Activated B cell treated with CpG ODN at 0.5 μM for 24 hours (primary cell): Measurements from ENCODE around the gene UHRF1. TPM values are rescaled to one million over a fixed set of nuclear protein-coding genes. Genes with fewer than 3 reads are reported as not detected.
"Not testable (repeated sequence)": the region's sequence is repeated elsewhere in the genome, so short reads cannot be mapped to it uniquely, and the experiment has no call there.

ENCODE experiments used
- ATAC-seq: fragments of 200-7000 bp; cut with Tn5 transposase; one replicate; pipeline ENCODE4 v1.10.0; 2021; ENCODE audit warnings: low read depth, mild to moderate bottlenecking, moderate library complexity
- CTCF ChIA-PET: fragments of 350-600 bp; sonication (Branson Sonifier 250); formaldehyde crosslinking; loops from one replicate; lab custom pipeline; 2021; ENCODE audit warnings: antibody characterized with exemption; lab: Charles Lee
- POLR2A ChIA-PET: fragments of 350-600 bp; sonication (Branson Sonifier 250); formaldehyde crosslinking; loops from one replicate; lab custom pipeline; 2021; ENCODE audit warnings: antibody characterized with exemption; lab: Charles Lee
- DNase-seq: peaks from one replicate; pipeline ENCODE4 v3.0.0; 2022
- H3K27ac Mint-ChIP-seq: one replicate; pipeline ENCODE4 v1.8.0; 2020; ENCODE audit warnings: mixed read lengths
- H3K27me3 Mint-ChIP-seq: one replicate; pipeline ENCODE4 v1.8.0; 2021; ENCODE audit warnings: mixed read lengths
- H3K36me3 Mint-ChIP-seq: one replicate; pipeline ENCODE4 v1.8.0; 2021; ENCODE audit warnings: low read depth, mixed read lengths
- H3K4me1 Mint-ChIP-seq: one replicate; pipeline ENCODE4 v1.8.0; 2021; ENCODE audit warnings: mixed read lengths
- H3K4me3 Mint-ChIP-seq: one replicate; pipeline ENCODE4 v1.8.0; 2020; ENCODE audit warnings: mild to moderate bottlenecking, mixed read lengths
- H3K9me3 Mint-ChIP-seq: one replicate; pipeline ENCODE4 v1.8.0; 2020; ENCODE audit warnings: mixed read lengths
- intact Hi-C: fragments of 100-400 bp; cut with micrococcal nuclease; formaldehyde crosslinking; loops from one replicate; pipeline ENCODE4 v1.15.1; 2024
- total RNA-seq: library from RNA; stranded (reverse); gene quantifications from 2 replicates; pipeline ENCODE4 v1.2.3, GENCODE V29; 2022
- TF ChIP-seq, protein P1 (sequence below): fragments of 200-600 bp; IDR thresholded peaks from one replicate; pipeline ENCODE4 v1.8.0; 2022; ENCODE audit warnings: antibody characterized with exemption, mild to moderate bottlenecking

The UHRF1 gene
- total RNA-seq, 1 donor from 2014 or later = 7.8 TPM

DNA sequence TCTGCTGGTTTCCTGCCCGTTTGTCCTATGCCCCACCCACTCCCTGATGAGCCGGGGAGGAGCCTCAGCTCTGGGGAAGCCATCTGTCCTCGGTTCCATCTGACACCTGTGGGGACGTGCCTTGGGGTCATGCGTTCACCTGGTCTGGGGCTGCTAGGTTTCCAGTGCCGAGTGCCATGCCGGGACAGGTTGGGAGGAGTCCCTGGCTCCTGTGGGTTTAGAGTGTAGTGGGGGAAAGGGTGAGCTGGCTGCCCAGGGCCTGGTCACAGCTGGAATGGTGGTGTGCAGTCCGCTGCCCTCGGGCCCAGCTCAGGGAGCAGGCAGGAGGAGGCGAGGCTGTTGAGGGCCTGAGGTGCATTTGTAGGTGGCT, 62.1 kb downstream of the UHRF1 start:
- no peaks in the 10 kb centered on the region for H3K9me3 Mint-ChIP-seq
- no peaks in the 10 kb centered on the region for H3K27me3 Mint-ChIP-seq
- DNase-seq (no peak), ATAC-seq (no peak)
- TF ChIP-seq, protein P1, sequence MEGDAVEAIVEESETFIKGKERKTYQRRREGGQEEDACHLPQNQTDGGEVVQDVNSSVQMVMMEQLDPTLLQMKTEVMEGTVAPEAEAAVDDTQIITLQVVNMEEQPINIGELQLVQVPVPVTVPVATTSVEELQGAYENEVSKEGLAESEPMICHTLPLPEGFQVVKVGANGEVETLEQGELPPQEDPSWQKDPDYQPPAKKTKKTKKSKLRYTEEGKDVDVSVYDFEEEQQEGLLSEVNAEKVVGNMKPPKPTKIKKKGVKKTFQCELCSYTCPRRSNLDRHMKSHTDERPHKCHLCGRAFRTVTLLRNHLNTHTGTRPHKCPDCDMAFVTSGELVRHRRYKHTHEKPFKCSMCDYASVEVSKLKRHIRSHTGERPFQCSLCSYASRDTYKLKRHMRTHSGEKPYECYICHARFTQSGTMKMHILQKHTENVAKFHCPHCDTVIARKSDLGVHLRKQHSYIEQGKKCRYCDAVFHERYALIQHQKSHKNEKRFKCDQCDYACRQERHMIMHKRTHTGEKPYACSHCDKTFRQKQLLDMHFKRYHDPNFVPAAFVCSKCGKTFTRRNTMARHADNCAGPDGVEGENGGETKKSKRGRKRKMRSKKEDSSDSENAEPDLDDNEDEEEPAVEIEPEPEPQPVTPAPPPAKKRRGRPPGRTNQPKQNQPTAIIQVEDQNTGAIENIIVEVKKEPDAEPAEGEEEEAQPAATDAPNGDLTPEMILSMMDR = no peak
- POLR2A ChIA-PET = interaction anchor here (0.6 to 1.0 kb wide), 2 partner anchors 55 to 72 kb away, joined by 3 read pairs; no protein-coding TSS in a partner anchor
- H3K4me3 Mint-ChIP-seq = peak overlapping the region; percentile 88
- H3K27ac Mint-ChIP-seq = no peak overlapping the region
- H3K4me1 Mint-ChIP-seq = peaks cover 43% of the 10 kb centered on the region
- intact Hi-C loops = no loop called here
- CTCF ChIA-PET = no interaction called here
- peaks cover 14% of the 10 kb centered on the region for H3K36me3 Mint-ChIP-seq

DNA sequence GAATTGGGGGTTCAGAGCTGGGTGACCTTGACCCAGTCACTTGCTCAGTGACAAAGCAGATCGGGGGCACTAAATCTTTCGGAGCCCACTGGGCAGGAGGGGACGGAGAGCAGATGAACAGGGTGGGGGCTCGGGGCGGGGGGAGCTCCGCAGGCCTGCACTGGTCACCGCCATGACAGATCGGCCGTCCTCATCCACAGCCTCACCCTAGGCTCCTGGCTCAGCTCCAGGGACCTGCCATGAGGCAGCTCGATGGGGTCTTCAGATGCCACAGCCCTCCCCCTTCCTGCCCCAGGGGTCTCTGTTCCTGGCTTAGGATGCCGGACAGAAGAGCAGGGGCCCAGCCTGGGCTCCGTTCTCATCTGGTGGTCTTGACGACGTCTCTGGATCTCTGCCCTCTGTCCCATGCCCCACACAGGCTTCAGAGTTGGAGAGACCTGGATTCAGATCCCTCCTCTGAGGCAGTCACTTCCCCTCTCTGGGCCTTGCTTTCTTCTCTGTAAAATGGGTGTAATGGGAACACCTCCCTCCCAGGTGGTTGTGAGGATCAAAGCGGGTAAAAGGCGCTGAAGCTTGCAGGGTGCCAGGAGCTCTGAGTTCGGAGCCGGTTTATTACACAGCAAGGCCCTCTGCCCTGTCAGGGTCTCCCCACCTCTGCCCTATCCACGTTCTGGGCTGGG, 62.7 kb downstream of the UHRF1 start:
- no peaks in the 10 kb centered on the region for H3K9me3 Mint-ChIP-seq
- TF ChIP-seq, protein P1 = no peak
- CTCF ChIA-PET = interaction anchor here (0.9 kb wide), 1 partner anchor 120 kb away, joined by 3 read pairs; no protein-coding TSS in a partner anchor
- no peak overlapping the region for H3K27ac Mint-ChIP-seq
- DNase-seq = no peak
- no peak for ATAC-seq
- intact Hi-C loops = no loop called here
- H3K4me1 Mint-ChIP-seq = peaks cover 48% of the 10 kb centered on the region
- peak overlapping the region; percentile 88 for H3K4me3 Mint-ChIP-seq
- H3K27me3 Mint-ChIP-seq = no peaks in the 10 kb centered on the region
- POLR2A ChIA-PET = interaction anchor here (0.6 to 1.0 kb wide), 2 partner anchors 73 to 746 kb away, joined by 3 to 4 read pairs; no protein-coding TSS in a partner anchor
- peaks cover 17% of the 10 kb centered on the region for H3K36me3 Mint-ChIP-seq

DNA sequence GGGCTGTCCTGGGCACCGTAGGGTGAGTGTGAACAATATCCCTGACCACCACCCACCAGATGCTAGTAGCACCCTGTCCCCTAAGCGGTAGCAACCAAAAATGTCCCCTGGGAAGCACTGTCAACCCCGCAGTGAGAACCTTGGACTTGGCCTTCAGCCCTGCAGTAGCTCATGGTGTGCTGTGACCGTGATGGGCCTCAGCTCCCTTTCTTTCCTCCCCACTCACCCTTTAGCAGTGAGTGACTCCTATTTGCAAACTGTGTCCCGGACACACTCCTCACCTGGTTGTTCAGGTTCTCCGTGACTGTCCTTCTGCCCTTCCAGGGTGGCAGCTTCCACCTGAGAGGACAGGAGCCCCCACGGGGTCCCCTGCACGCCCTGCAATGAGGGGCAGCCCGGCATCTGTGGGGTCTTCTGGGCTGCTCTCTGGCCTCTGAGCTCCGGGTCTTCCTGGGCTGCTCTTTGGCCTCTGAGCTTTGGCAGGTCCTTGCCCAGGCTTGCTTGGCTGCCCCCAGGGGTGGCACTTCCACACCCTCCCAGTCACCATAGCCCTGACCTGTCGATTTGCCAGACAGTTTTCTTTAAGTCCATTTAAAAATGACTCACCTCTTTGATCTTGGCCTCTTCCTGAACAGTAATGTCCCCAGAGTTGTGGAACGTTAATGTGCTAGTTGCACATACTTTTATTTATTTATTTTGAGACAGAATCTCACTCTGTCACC, 63.4 kb downstream of the UHRF1 start:
- Mint-ChIP-seq H3K4me1 (peaks cover 55% of the 10 kb centered on the region), H3K4me3 (no peak overlapping the region), H3K36me3 (peaks cover 23% of the 10 kb centered on the region), H3K27ac (no peak overlapping the region), H3K9me3 (no peaks in the 10 kb centered on the region), H3K27me3 (no peaks in the 10 kb centered on the region)
- intact Hi-C loops = no loop called here
- ChIA-PET CTCF (interaction anchor here (0.9 kb wide), 1 partner anchor 121 kb away, joined by 3 read pairs; no protein-coding TSS in a partner anchor), POLR2A (interaction anchor here (0.6 kb wide), 3 partner anchors 59 to 745 kb away, joined by 3 to 10 read pairs (median 4); no protein-coding TSS in a partner anchor)
- DNase-seq (no peak), ATAC-seq (no peak)
- TF ChIP-seq, protein P1 = no peak

DNA sequence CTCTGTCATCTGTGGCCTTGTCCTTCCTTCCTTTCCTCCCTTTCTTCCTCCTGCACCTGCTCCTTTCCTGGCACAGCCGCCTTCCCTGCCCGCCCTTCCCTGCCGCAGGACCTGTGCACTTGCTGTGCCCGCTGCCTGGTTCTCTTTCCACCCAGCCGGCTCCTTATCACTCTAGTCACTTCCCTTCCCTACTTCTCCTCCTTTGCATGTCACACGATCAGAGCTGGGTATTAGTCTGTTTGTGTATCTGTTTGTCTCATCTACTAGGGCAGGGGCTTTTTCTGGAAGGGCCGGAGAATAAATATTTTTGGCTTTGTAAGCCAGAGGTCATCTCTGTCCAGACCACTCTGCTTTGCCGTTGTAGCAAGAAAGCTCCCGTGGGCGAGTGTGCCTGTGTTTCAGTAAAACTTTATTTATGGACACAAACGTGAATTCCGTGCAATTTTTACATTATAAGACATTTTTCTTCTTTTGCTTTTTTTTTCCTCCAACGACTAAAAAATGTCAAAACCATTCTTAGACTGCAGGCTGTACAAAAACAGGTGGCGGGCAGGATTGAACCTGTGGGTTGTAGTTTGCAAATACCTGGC, 65.7 kb downstream of the UHRF1 start:
- Mint-ChIP-seq H3K27ac (no peak overlapping the region), H3K4me1 (peaks cover 62% of the 10 kb centered on the region), H3K9me3 (no peaks in the 10 kb centered on the region), H3K36me3 (peaks cover 27% of the 10 kb centered on the region), H3K27me3 (no peaks in the 10 kb centered on the region), H3K4me3 (no peak overlapping the region)
- DNase-seq (no peak), ATAC-seq (no peak)
- ChIA-PET CTCF (interaction anchor here (0.7 kb wide), 1 partner anchor 703 kb away, joined by 3 read pairs; no protein-coding TSS in a partner anchor), POLR2A (interaction anchor here (0.6 kb wide), 2 partner anchors 58 to 647 kb away, joined by 3 to 6 read pairs; no protein-coding TSS in a partner anchor)
- TF ChIP-seq, protein P1 = no peak
- intact Hi-C loops = no loop called here

DNA sequence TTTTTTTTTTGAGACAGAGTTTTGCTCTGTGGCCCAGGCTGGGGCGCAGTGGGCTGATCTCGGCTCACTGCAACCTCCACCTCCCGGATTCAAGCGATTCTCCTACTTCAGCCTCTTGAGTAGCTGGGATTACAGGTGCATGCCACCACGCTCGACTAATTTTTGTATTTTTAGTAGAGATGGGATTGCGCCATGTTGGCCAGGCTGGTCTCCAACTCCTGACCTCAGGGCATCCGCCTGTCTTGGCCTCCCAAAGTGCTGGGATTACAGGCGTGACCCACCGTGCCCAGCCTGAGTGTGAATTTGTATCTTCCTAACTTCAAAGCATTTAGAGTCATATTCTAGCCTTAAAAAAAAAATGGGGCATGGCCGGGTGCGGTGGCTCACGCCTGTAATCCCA, 66.3 kb downstream of the UHRF1 start:
- DNase-seq, CTCF ChIA-PET, H3K9me3 Mint-ChIP-seq, H3K27me3 Mint-ChIP-seq, ATAC-seq, intact Hi-C loops, H3K4me3 Mint-ChIP-seq, H3K27ac Mint-ChIP-seq: not testable (repeated sequence)
- POLR2A ChIA-PET = interaction anchor here (0.6 to 0.7 kb wide), 3 partner anchors 15 to 646 kb away, joined by 3 to 9 read pairs (median 8); no protein-coding TSS in a partner anchor
- Mint-ChIP-seq H3K36me3 (peaks cover 26% of the 10 kb centered on the region), H3K4me1 (peaks cover 60% of the 10 kb centered on the region)
